SK-N-SH (cell line): Measurements from ENCODE around the gene DNAH7. TPM values are rescaled to one million over a fixed set of nuclear protein-coding genes. Genes with fewer than 3 reads are reported as not detected.

Experiments
- CTCF ChIA-PET: fragments of 300-600, 350-600 bp; formaldehyde crosslinking; extraction: SDS; loops from one replicate; lab custom pipeline; 2021; lab: Yijun Ruan, JAX
- POLR2A ChIA-PET: fragments of 350-600 bp; sonication (Branson Sonifier 250); formaldehyde crosslinking; extraction: SDS; loops from one replicate; lab custom pipeline; 2020; ENCODE audit warnings: antibody characterized with exemption, inconsistent platforms; lab: Yijun Ruan, JAX
- DNase-seq: peaks from one replicate; pipeline ENCODE4 v3.0.0; 2012
- H2AFZ ChIP-seq: fragments of 200-600 bp; sonication (generic); 2 replicates; pipeline ENCODE4 v1.8.1; 2016; ENCODE audit warnings: antibody characterized with exemption, mild to moderate bottlenecking, low read depth
- H3F3A ChIP-seq: fragments of 200-600 bp; sonication (generic); replicated peaks from 2 replicates; pipeline ENCODE3; 2016; ENCODE audit warnings: antibody characterized with exemption, mild to moderate bottlenecking; ENCODE audit not compliant: insufficient read depth
- H3K27ac ChIP-seq, 2 experiments: fragments of 200-500 bp in 1 of 2; fragments of 200-600 bp in 1 of 2; sonication (Bioruptor generic) in 1 of 2; sonication (generic), shearing (Covaris generic) in 1 of 2; 2 replicates each; pipeline versions ENCODE4 v1.5.1 to v1.6.1; 2014 to 2016; ENCODE audit warnings: low read depth in 2 of 2, inconsistent platforms in 1 of 2, low read length in 1 of 2, mild to moderate bottlenecking in 1 of 2, mixed read lengths in 1 of 2
- H3K27me3 ChIP-seq: fragments of 200-600 bp; sonication (generic), shearing (Covaris generic); 2 replicates; pipeline ENCODE4 v1.6.1; 2016; ENCODE audit warnings: mixed run types; ENCODE audit not compliant: insufficient read depth
- H3K36me3 ChIP-seq, 2 experiments: fragments of 200-500 bp in 1 of 2; fragments of 200-600 bp in 1 of 2; sonication (Bioruptor generic) in 1 of 2; sonication (generic) in 1 of 2; replicated peaks in 1 of 2; 2 replicates each; pipeline versions ENCODE3 to v1.5.1; 2014 to 2016; ENCODE audit warnings: low read length in 1 of 2, mild to moderate bottlenecking in 1 of 2; ENCODE audit not compliant: insufficient read depth in 2 of 2, control insufficient read depth in 1 of 2
- H3K4me1 ChIP-seq, 2 experiments: fragments of 200-500 bp in 1 of 2; fragments of 200-600 bp in 1 of 2; sonication (Bioruptor generic) in 1 of 2; sonication (generic), shearing (Covaris generic) in 1 of 2; 2 replicates each; pipeline versions ENCODE4 v1.5.1 to v1.6.1; 2014 to 2016; ENCODE audit warnings: low read depth in 1 of 2, low read length in 1 of 2, mixed run types in 1 of 2; ENCODE audit not compliant: insufficient read depth in 2 of 2, control insufficient read depth in 1 of 2
- H3K4me2 ChIP-seq: fragments of 200-600 bp; sonication (generic), shearing (Covaris generic); 2 replicates; pipeline ENCODE4 v1.6.1; 2017; ENCODE audit warnings: mixed run types
- H3K4me3 ChIP-seq, 2 experiments: fragments of 200-500 bp in 1 of 2; fragments of 200-600 bp in 1 of 2; sonication (Bioruptor generic) in 1 of 2; sonication (generic), shearing (Covaris generic) in 1 of 2; 2 replicates each; pipeline versions ENCODE4 v1.5.1 to v1.8.1; 2014 to 2016; ENCODE audit warnings: low read depth in 2 of 2, inconsistent platforms in 1 of 2, low read length in 1 of 2, mild to moderate bottlenecking in 1 of 2, mixed read lengths in 1 of 2, moderate library complexity in 1 of 2
- H3K79me2 ChIP-seq: fragments of 200-600 bp; sonication (generic); 2 replicates; pipeline ENCODE4 v1.8.1; 2017; ENCODE audit warnings: mild to moderate bottlenecking; ENCODE audit not compliant: insufficient read depth
- H3K9ac ChIP-seq: fragments of 200-600 bp; sonication (generic); 2 replicates; pipeline ENCODE4 v1.6.1; 2017; ENCODE audit warnings: mixed run types
- H3K9me2 ChIP-seq: fragments of 200-600 bp; sonication (generic); 2 replicates; pipeline ENCODE4 v1.6.1; 2017; ENCODE audit warnings: mixed run types
- H3K9me3 ChIP-seq: fragments of 200-600 bp; sonication (generic); 2 replicates; pipeline ENCODE4 v1.6.1; 2017; ENCODE audit warnings: mixed run types, mild to moderate bottlenecking, moderate library complexity
- H4K20me1 ChIP-seq: fragments of 200-600 bp; sonication (generic); 2 replicates; pipeline ENCODE4 v1.6.1; 2017; ENCODE audit warnings: mild to moderate bottlenecking, mixed run types; ENCODE audit not compliant: insufficient read depth
- CHD2 ChIP-seq: fragments of 150-350 bp; IDR thresholded peaks from 2 replicates; pipeline ENCODE4 v1.6.1; 2018; ENCODE audit warnings: low read length; ENCODE audit not compliant: partially characterized antibody
- FOXM1 ChIP-seq: IDR thresholded peaks from 2 replicates; pipeline ENCODE4 v1.4.0; 2012; ENCODE audit warnings: low read depth, mild to moderate bottlenecking
- MXI1 ChIP-seq: IDR thresholded peaks from 2 replicates; pipeline ENCODE4 v1.6.1; 2012; ENCODE audit warnings: mild to moderate bottlenecking, low read depth, low read length, improper control_type of control experiment
- NFIC ChIP-seq: IDR thresholded peaks from 2 replicates; pipeline ENCODE4 v1.4.0; 2012; ENCODE audit warnings: borderline replicate concordance
- NRF1 ChIP-seq: IDR thresholded peaks from 2 replicates; pipeline ENCODE4 v1.6.1; 2012; ENCODE audit warnings: low read depth, mild to moderate bottlenecking, low read length
- SIN3A ChIP-seq: IDR thresholded peaks from 2 replicates; pipeline ENCODE4 v1.6.1; 2012; ENCODE audit warnings: low read depth, mild to moderate bottlenecking, low read length, moderate library complexity, borderline replicate concordance
- TEAD4 ChIP-seq: IDR thresholded peaks from 2 replicates; pipeline ENCODE4 v1.4.0; 2012; ENCODE audit warnings: mild to moderate bottlenecking, borderline replicate concordance; ENCODE audit not compliant: insufficient read depth
- WGBS: methylation state at CpG from one replicate; pipeline ENCODE4 v1.1.6; 2017; ENCODE audit warnings: low lambda C conversion rate; 5-methylcytosine and 5-hydroxymethylcytosine counted together
- polyA plus RNA-seq, 3 experiments: library from polyadenylated mRNA; depleted of rRNA; stranded (reverse); fragments of >200 nt; gene quantifications; 2 replicates each; pipeline ENCODE4 v1.2.3, GENCODE V29; 2012
- TF ChIP-seq, protein P1 (sequence below): IDR thresholded peaks from 2 replicates; pipeline ENCODE4 v1.4.0; 2012; ENCODE audit warnings: low read depth, borderline replicate concordance
- TF ChIP-seq, protein P2 (sequence below): fragments of 200-600 bp; sonication (generic); IDR thresholded peaks from 2 replicates; pipeline ENCODE4 v1.6.1; 2017; ENCODE audit warnings: antibody characterized with exemption, mild to moderate bottlenecking, moderate library complexity

The DNAH7 gene
- polyA plus RNA-seq, 1 of the 3 experiments (the other 2 are of a cell fraction): 1.2 TPM

DNA sequence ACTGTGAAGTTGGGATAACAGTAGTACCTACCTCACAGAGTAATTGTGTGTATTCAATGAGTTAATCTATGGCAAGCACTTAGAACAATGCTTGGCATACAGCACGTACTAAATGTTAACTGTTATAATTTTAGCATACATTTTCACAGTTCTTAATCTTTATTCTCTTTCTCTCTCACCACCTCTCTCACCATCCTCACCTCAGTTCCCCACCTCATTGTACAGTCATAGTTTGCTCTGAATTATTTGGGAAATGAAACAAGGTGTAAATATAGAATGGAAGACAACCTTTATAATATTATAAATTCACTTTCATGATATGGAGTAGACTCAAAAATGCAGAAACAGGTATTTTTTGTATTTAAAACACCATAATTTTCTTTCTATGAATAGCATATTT, 40.0 kb upstream of the DNAH7 start:
- Histone ChIP-seq H4K20me1 (no peaks in the 10 kb centered on the region), H3K27ac (no peak overlapping the region), H3K9me2 (no peaks in the 10 kb centered on the region), H3K36me3 (no peaks in the 10 kb centered on the region), H3K9me3 (no peaks in the 10 kb centered on the region), H3K4me2 (no peak overlapping the region), H3K4me1 (peaks cover 0 to 13% of the 10 kb centered on the region in 2 experiments; a peak in 1 of 4 replicates), H3K79me2 (no peaks in the 10 kb centered on the region), H3K4me3 (no peak overlapping the region), H2AFZ (no peak overlapping the region), H3F3A (no peaks in the 10 kb centered on the region), H3K27me3 (no peaks in the 10 kb centered on the region), H3K9ac (no peak overlapping the region)
- TF ChIP-seq TEAD4 (no peak), NFIC (no peak)
- TF ChIP-seq, protein P1, sequence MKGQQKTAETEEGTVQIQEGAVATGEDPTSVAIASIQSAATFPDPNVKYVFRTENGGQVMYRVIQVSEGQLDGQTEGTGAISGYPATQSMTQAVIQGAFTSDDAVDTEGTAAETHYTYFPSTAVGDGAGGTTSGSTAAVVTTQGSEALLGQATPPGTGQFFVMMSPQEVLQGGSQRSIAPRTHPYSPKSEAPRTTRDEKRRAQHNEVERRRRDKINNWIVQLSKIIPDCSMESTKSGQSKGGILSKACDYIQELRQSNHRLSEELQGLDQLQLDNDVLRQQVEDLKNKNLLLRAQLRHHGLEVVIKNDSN: no peak
- CTCF ChIA-PET: interaction anchor here (1.1 to 1.5 kb wide), 2 partner anchors 229 to 345 kb away, joined by 3 to 4 read pairs; no protein-coding TSS in a partner anchor
- POLR2A ChIA-PET: no interaction called here
- 84% methylated on average over 1 of the region's 1 CpG for WGBS
- DNase-seq: no peak

DNA sequence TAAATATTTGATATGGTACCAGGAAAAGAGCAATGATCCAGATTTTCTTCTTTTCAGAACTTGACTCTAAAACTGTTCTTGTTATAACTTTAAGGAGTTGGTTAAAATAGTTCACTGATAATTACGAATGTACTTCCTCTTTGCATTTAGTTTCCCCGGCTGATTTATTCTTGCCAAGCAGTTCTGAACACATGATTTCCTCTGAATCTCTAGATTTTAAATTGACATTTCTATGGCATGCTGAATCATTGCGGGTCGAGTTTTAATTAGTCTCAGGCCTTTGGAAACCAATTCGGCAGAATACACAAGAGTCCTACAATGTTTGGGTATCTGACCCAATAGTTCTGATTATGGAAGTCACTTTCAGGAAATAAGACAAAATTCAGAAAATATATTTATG, 37.3 kb upstream of the DNAH7 start:
- no peak for DNase-seq
- Histone ChIP-seq H3K79me2 (no peaks in the 10 kb centered on the region), H3K27ac (no peak overlapping the region), H3K36me3 (no peaks in the 10 kb centered on the region), H3K4me3 (no peak overlapping the region), H2AFZ (peak overlapping the region; percentile 9; the same call in 1 of the 2 replicates), H4K20me1 (no peaks in the 10 kb centered on the region), H3F3A (no peaks in the 10 kb centered on the region), H3K9me2 (no peaks in the 10 kb centered on the region), H3K9me3 (no peaks in the 10 kb centered on the region), H3K27me3 (no peaks in the 10 kb centered on the region), H3K9ac (no peak overlapping the region), H3K4me1 (peaks cover 0 to 6% of the 10 kb centered on the region in 2 experiments; a peak in 1 of 4 replicates), H3K4me2 (no peak overlapping the region)
- WGBS: 85% methylated on average over 5 of the region's 5 CpGs
- ChIA-PET POLR2A (no interaction called here), CTCF (no interaction called here)
- TF ChIP-seq MXI1 (no peak), FOXM1 (no peak), CHD2 (no peak)
- TF ChIP-seq, protein P2, sequence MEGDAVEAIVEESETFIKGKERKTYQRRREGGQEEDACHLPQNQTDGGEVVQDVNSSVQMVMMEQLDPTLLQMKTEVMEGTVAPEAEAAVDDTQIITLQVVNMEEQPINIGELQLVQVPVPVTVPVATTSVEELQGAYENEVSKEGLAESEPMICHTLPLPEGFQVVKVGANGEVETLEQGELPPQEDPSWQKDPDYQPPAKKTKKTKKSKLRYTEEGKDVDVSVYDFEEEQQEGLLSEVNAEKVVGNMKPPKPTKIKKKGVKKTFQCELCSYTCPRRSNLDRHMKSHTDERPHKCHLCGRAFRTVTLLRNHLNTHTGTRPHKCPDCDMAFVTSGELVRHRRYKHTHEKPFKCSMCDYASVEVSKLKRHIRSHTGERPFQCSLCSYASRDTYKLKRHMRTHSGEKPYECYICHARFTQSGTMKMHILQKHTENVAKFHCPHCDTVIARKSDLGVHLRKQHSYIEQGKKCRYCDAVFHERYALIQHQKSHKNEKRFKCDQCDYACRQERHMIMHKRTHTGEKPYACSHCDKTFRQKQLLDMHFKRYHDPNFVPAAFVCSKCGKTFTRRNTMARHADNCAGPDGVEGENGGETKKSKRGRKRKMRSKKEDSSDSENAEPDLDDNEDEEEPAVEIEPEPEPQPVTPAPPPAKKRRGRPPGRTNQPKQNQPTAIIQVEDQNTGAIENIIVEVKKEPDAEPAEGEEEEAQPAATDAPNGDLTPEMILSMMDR: no peak

DNA sequence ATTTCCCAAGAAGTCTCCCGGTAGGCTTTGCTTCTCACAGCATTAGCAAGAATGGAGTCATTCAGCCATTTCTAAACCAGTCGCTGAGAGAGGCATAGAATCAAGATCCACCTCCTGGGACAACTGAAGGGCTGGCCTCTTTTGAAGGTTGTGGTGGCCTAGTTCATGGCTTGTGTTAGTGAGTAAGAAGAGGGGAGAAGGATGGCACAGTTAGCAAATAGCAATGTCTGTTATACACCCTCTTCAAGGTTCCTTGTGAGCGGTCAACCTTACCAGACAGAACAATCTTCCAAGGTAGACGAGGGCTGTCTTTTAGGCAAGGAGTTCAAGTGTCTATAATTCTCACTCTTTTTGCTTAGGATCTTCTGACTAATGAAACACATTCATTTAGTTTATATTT, 35.4 kb upstream of the DNAH7 start:
- H3K4me3 ChIP-seq: no peak overlapping the region
- ChIA-PET POLR2A (no interaction called here), CTCF (no interaction called here)
- H3K79me2 ChIP-seq: no peaks in the 10 kb centered on the region
- H3K27ac ChIP-seq: no peak overlapping the region
- DNase-seq: no peak
- H3K9ac ChIP-seq: no peak overlapping the region
- WGBS: 67% methylated on average over 4 of the region's 4 CpGs
- H3K4me2 ChIP-seq: no peak overlapping the region
- no peaks in the 10 kb centered on the region for H3K9me2 ChIP-seq
- TF ChIP-seq SIN3A (no peak), NRF1 (no peak)
- no peaks in the 10 kb centered on the region for H3K27me3 ChIP-seq
- no peaks in the 10 kb centered on the region for H4K20me1 ChIP-seq
- H3K4me1 ChIP-seq: no peaks in the 10 kb centered on the region; a peak in 2 of 4 replicates
- no peaks in the 10 kb centered on the region for H3F3A ChIP-seq
- no peaks in the 10 kb centered on the region for H3K36me3 ChIP-seq
- no peaks in the 10 kb centered on the region for H3K9me3 ChIP-seq
- no peak overlapping the region for H2AFZ ChIP-seq
